ENCODE data around the gene ZFAND4.

DNA sequence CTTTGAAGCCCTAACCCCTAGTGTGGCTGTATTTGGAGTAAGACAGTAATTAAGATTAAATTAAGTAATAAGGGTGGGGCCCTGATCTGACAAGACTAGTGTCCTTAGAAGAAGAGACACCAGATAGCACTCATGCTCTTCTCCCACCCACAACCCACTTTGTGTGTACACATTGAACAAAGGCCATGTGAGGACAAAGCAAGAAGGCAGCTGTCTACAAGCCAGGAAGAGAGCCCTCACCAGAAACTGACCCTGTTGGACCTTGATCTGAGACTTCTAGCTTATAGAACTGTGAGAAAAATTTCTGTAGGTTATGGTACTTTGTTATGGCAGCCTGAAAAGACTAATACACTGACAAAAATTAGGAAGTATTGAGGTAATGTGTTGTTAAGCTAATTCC lies 59.8 kb downstream of the ZFAND4 start:
- TF ChIP-seq, protein P1, sequence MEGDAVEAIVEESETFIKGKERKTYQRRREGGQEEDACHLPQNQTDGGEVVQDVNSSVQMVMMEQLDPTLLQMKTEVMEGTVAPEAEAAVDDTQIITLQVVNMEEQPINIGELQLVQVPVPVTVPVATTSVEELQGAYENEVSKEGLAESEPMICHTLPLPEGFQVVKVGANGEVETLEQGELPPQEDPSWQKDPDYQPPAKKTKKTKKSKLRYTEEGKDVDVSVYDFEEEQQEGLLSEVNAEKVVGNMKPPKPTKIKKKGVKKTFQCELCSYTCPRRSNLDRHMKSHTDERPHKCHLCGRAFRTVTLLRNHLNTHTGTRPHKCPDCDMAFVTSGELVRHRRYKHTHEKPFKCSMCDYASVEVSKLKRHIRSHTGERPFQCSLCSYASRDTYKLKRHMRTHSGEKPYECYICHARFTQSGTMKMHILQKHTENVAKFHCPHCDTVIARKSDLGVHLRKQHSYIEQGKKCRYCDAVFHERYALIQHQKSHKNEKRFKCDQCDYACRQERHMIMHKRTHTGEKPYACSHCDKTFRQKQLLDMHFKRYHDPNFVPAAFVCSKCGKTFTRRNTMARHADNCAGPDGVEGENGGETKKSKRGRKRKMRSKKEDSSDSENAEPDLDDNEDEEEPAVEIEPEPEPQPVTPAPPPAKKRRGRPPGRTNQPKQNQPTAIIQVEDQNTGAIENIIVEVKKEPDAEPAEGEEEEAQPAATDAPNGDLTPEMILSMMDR (IDR thresholded peaks at IDR 0.05), result no peak
- no peak for TF ChIP-seq POLR2A (IDR thresholded peaks at IDR 0.05)

Measured in right lobe of liver (tissue), 4 donors.